GM18517 (cell line): Measurements from ENCODE around the gene UBE2E2.

Experiments
- ATAC-seq: cut with Tn5 transposase; IDR thresholded peaks from one replicate; pipeline ENCODE4 v1.9.1; 2021; ENCODE audit warnings: mild to moderate bottlenecking, moderate library complexity; ENCODE audit not compliant: unreplicated experiment

Gene UBE2E2

GRCh38 chr3:23377928-23378672, 175.0 kb downstream of the UBE2E2 start:
- ATAC-seq, result no peak

GRCh38 chr3:23383875-23384274, 180.7 kb downstream of the UBE2E2 start:
- ATAC-seq, result no peak

DNA sequence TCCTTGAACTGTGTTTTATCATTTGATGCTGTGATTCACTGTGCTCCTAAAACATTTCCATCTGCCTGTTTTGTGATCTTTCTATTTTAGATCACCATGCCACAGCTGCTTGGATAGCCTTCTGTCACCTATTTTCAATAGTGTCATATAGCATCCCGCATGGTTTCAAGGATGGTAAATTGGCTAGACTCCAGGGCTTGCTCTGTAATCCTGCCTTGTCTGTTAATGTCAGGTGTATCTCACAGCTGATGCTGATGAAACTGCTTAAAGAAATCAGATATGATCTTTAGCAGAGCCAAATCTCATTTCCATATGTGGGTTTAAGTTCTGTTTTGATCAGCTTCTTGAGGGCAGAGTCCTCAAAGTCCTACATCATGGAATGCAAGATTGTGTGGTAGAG, 182.2 kb downstream of the UBE2E2 start:
- no peak for ATAC-seq

DNA sequence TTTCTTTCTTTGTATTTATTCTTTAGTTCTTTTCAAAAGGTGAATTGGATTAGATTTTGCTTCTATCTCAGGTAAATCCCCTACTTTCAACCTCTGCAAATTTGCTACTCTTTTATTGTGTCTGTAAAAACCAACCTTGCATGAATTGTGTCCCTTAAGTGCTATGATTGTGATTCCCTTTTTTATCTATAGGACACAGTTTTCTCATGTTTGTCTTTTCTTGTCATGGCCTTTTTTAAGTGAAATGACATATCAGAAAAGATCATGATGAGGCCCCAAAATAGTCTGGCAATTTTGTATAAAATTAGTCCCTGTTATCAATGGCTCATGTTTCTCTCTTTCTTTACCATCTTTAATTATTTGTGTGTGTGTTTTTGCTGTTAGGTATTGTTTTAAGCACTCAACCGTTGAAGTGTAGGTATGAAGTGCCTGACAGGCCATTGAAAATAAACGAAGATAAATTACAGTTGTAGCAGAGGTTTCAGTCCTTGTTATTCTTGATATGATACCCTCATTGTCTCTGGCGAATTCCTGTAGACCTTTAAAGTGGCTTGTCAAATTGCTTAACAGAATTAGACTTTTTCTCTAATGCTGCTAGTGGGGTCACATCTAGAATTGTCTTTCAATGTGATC, 184.3 kb downstream of the UBE2E2 start:
- no peak for ATAC-seq

DNA sequence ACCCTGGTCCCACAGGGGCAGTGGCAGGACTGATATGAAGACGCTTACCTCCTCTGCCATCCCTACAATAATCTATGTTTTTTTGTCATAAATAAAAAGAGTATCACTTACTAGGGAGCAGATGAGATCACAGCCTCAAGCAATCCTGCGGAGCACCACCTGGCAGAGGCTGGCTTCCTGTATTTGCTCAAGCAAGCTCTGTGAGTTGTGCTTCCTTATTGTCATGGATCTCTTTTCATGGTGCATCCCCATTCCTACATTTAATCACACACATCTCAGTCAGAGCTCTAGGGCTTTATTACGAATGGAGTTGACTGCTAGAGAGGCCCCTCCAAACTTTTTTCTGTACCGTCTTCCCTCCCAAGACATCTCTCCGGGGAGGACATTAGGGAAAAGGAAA, 186.0 kb downstream of the UBE2E2 start:
- ATAC-seq, result no peak

DNA sequence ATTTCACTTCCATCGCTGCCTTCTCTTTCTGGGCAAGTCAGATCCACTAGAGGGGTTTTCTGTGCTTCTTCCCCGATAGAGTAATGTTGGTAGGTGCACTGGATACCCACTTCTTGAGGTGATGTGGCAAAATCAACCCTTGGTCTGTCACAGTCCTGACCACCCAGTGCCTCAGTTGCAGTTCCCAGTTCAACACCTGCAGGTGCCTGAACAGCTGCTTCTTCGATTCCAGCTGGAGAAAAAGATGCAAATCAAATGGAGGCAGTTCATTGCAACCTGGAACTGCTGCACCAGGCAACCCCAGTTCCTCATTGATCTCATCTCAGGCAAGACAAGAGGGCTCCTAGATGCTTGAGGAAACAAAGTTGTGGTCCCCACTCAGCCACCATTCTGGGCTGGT, 186.6 kb downstream of the UBE2E2 start:
- peak; percentile 61 for ATAC-seq

GRCh38 chr3:23390446-23390845, 187.3 kb downstream of the UBE2E2 start:
- ATAC-seq, result no peak

DNA sequence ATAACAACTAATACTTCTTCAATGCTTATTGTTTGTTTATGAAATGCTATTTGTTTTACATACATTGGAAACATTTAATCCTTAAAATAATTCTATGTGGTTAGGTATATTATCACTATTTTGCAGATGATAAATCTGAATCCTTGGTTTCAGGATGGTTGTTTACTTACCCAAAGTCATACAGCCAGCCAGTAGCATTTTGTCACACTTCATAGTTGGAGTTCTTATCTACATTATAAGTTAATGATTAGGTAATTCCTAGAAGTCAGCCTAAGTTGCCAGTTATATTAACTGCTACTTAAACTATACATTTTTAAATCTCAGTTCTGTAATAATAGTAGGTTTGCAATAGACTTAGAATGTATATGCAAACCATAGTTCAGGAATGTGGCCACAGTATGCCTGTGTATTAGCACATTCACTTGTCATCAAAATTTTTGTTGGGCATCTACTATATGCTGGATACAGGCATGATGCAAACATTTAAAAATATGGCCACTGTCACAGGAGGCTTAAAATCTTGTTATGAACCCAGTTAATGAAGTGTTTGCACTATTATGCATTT, 187.9 kb downstream of the UBE2E2 start:
- ATAC-seq, result no peak

DNA sequence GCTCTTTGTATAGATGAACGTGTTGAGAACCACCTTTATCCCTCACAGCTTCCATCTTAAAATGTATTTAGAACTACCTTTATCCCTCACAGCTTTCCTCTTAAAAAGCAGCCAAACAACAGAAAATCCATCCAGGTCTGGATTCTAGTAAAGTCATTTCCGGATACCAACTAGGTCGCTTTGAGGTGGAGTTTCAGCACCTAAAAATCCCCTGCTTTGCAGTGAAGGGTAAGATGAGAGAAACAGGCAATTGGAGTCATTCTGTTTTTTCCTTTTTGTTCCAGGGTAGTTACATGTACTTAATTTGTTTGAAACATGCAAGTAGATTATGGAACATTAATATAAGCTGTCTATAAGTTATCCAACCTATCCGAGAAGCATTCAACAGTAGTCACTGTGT, 192.0 kb downstream of the UBE2E2 start:
- no peak for ATAC-seq

DNA sequence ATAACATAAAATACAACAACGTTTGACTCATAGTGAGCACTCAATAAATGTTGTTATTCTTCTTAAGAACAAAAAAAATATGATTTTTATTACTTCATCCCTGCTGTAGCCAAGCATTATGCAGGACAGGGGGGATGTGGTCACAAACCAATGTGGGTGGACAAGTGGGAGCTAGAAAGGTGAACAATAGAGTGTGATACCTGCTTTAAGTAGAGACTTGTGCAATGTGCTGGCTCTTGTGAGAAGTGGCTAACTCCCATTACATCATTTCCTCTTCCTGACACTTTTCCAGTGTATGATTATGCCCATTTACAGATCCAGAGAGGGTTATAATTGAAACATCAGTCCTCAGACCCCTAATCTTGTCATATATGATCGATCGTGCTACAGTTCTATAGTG, 193.6 kb downstream of the UBE2E2 start:
- ATAC-seq, result no peak

DNA sequence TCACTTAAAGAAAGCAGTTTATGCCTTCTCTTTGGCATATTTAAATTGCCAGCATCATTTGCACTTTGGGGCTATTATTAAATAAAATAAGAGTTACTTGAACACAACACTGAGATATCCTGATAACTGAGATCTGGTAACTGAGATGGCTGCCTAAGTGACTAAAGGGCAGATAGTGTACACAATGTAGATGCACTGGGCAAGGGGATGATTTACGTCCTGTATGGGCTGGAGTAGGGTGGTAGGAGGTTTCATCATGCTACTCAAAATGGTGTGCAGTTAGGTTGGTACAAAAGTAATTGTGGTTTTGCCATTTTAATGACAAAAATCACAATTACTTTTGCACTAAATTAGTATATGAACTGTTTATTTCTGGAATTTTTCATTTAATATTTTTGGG, 196.1 kb downstream of the UBE2E2 start:
- no peak for ATAC-seq

DNA sequence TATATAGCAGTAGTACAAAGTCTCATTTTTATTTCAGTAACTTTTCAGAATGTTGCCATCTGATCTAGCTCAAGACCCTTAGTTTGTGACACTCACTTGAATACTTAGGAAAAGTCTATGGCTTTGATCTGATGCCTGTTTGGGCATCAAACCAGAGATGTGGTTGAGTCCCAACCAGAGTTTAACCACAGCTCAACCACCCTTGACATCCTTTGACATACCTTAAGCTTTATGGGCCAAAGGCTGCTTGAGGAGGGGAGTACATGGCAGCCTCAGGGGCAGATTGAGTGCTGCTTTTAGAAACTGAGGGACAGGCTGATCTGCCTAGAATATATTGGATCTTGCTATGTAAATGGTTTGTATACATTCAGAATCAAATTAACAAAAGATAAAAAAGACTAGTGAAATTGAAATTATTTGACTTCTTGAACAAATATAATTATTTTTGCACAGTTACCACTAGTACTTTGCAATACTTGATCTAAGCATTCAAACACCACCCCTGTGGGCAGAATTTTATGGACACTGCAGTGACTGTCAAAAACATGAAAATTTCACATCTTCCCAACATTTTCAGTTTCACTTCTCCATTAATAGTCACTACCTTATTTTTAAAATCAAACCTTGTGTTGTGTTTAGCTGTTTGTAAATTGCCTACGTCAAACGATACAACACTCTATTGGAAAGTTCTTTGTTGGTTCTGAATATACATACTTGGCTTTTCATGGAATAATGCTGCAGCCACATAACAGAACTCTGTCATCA, 199.8 kb downstream of the UBE2E2 start:
- no peak for ATAC-seq

- ATAC-seq, result no peak
Measured at GRCh38 chr3:23404246-23404645, 201.1 kb downstream of the UBE2E2 start.

DNA sequence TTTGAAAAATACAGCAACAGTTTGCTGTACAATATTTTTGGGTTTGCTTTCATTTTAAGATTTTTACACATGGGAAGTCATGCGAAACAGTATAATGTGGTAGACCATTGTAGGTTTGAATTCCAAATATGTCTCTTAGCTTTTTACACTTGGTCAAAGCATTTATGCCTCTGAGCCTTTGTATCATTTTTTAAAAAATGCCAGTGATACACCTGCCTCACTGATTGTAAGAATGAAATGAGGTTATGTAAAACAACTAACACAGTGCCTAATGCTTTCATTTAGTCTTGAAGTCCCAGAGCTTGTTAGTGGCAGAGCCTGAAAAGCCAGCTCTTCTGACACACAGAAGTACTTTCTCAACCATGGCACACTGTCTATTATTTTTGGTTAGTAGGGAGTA, 202.0 kb downstream of the UBE2E2 start:
- ATAC-seq, result peak; percentile 59

GRCh38 chr3:23406601-23407000, 203.5 kb downstream of the UBE2E2 start:
- ATAC-seq, result no peak

DNA sequence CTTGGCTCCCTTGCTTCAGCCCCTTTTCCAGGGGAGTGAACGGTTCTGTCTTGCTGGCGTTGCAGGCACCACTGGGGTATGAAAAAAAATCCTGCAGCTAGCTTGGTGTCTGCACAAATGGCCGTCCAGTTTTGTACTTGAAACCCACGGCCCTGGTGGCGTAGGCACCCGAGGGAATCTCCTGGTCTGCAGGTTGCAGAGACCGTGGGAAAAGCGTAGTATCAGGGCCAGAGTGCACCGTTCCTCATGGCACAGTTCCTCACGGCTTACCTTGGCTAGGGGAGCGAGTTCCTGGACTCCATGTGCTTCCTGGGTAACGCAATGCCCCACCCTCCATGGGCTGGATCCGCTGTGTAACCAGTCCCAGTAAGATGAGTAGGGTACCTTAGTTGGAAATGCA, 214.9 kb downstream of the UBE2E2 start:
- no peak for ATAC-seq

DNA sequence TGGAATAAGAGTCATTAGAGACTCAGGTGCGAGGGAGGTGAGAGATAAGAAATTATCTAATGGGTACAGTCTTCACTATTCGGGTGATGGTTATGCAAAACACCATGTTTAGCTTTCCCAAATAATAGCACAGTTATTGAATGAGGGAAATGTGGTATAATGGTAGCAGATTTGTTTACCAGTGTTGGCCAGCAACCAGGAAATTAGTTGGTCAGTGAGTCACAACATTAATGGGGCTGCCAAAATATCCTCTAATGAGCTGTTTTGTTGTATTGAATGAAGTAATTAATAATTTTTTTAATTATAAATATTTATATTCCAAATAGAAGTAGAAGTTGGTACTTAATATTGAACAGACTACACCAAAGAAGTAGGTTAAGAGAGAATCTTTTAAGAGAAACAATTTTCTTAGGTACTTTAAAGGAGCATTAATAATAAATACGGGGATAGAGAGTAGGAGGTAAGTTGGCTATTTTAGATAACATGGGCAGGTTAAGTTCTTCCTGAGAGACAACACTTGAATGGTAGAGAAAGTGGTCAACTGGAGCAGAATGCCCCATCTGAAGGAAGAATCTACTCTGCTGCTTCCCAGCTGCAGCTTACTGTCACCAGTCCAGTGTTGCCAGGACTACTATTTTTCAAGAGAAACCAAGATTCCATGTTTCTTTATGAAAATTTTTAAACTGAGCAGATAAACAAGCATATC, 218.8 kb downstream of the UBE2E2 start:
- ATAC-seq, result peak; percentile 27

DNA sequence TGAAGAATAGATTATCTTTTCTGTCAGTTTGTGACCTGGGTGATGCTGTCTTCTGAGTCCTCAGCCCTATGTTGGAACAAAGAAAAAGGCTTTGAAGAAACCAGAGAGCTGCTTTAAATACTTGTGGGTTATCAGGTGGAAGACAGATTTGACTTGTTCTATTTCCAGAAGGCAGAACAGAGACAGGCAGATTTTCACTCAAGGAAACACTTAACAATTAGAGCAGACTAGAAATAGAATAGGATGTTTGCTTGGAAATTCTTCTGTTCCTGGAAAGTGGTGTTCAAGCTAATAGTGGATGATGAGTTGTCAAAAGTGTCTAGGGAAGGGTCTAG, 219.4 kb downstream of the UBE2E2 start:
- ATAC-seq, result peak; percentile 83

- ATAC-seq, result no peak
Measured at GRCh38 chr3:23425410-23425809, 222.3 kb downstream of the UBE2E2 start.

- no peak for ATAC-seq
Measured at GRCh38 chr3:23430781-23431398, 227.8 kb downstream of the UBE2E2 start.

- no peak for ATAC-seq
Measured at GRCh38 chr3:23431764-23432163, 228.6 kb downstream of the UBE2E2 start.
